ENCODE measurements around the gene BEND4.
"Not testable (repeated sequence)": the region's sequence is repeated elsewhere in the genome, so short reads cannot be mapped to it uniquely, and the experiment has no call there.

The BEND4 gene

DNA sequence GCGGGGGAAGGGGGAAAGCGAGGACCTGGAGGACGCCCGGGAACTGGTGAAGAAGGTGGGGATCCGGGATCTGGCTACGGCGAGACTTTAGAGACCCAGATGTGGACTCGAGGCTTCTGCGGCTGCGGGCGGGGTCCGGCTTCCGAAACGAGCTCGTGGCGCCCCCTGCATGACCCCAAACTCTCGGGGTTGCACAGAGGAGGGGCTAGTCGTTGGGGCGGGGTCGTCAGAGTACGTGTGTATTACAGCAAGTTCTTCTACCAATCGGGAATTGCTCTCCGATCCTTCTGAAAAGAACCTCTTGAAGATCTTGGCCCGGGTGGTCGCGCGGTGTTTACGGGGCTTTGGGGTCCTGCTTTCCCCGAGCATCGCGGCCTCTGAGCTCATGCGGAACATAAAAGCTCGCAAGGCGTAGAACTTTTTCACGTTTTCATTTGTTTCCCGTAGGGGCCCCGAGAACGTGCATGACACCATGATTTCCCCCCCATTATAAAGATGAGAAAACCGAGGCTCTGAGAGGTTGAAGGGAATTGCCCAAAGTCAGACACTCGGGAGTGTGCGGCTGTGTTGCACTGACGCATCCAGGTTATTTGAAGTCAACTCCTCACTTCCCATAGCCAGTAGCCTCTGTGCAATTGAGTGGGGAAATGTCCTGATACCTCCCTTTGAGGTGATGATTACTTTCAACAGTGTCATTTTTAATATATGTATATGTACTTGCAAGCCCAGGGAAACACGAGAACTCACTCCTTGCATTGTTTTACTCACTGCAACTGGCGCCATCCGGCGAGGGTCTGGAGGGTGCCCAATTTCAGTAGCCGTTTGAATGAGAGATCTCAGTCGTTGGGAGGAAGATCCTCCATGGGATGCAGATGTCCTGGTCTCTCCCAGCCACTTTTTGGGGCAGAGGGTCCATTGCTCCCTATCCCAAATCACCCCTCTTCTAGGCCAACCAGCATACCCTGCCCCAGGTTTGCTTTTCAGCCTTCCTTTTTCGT, at the start of gene BEND4:
Gene BEND4 (minus strand): TSS at position 149 of the 998 bp plus-strand sequence. CDS start 512 bp downstream, outside the sequence.
- TF ChIP-seq, protein P1, sequence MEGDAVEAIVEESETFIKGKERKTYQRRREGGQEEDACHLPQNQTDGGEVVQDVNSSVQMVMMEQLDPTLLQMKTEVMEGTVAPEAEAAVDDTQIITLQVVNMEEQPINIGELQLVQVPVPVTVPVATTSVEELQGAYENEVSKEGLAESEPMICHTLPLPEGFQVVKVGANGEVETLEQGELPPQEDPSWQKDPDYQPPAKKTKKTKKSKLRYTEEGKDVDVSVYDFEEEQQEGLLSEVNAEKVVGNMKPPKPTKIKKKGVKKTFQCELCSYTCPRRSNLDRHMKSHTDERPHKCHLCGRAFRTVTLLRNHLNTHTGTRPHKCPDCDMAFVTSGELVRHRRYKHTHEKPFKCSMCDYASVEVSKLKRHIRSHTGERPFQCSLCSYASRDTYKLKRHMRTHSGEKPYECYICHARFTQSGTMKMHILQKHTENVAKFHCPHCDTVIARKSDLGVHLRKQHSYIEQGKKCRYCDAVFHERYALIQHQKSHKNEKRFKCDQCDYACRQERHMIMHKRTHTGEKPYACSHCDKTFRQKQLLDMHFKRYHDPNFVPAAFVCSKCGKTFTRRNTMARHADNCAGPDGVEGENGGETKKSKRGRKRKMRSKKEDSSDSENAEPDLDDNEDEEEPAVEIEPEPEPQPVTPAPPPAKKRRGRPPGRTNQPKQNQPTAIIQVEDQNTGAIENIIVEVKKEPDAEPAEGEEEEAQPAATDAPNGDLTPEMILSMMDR (IDR thresholded peaks at IDR 0.05; ENCODE audit: low read depth, low read length, missing control alignments), result no peak
- Histone ChIP-seq H3K36me3 (replicated peaks) (no peaks in the 10 kb centered on the region), H3K4me3 (ENCODE audit: low read depth, low read length) (peak within 1 kb of the TSS; percentile 34), H3K27me3 (replicated peaks) (peaks cover 46% of the 10 kb centered on the region), H3K27ac (no peak within 1 kb of the TSS)
- DNase-seq, result no peak
- in situ Hi-C loops (cut with HindIII; ENCODE audit: low pct_ligation_motif_present, low sequenced_read_pairs), result no loop called here

DNA sequence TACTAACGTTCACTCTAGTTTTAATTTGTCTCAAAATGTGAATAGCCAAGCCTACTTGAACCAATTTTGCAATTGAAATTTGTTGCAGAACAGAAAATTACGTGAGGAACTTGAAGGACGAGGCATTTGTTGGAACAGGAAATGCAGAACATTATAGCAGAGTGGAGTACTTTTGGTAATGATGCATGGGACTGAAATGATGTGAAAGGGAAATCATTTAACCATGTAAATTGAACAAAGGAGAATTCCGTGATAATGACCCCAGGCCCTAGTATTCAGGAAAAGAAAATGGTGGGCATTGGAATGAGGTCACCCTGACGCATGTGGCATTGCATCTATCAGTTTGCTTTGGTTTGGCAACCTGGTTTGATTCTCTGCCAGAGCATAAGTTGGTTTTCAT, 44.9 kb upstream of the BEND4 start:
- Histone ChIP-seq H3K36me3 (replicated peaks) (no peaks in the 10 kb centered on the region), H3K27ac (no peak overlapping the region), H3K4me3 (ENCODE audit: low read depth, low read length) (no peak overlapping the region), H3K27me3 (replicated peaks) (no peaks in the 10 kb centered on the region)
- TF ChIP-seq, protein P1 (IDR thresholded peaks at IDR 0.05; ENCODE audit: low read depth, low read length, missing control alignments), result no peak
- no peak for DNase-seq
- in situ Hi-C loops (cut with HindIII; ENCODE audit: low pct_ligation_motif_present, low sequenced_read_pairs), result no loop called here

DNA sequence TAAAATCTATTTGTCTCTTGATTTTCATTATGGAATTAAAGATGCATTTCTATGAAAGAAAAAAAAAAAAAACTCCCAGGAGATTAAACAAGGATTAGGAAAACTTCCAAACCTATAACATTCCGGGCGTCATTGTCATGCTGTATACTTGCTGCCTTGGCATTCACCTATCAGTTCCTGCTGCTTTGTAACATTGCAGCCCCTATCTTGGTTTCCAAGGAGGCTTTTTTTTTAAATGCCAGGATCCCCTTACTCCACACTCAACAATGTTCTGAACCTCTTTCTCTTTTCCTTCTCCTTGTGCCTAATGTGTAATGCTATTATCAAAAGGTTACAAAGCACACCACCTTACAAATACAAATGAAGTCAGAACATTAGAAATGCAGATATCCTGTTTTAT, 20.5 kb upstream of the BEND4 start:
- H3K27ac ChIP-seq, result no peak overlapping the region
- DNase-seq, result no peak
- no peaks in the 10 kb centered on the region for H3K36me3 ChIP-seq (replicated peaks)
- in situ Hi-C loops (cut with HindIII; ENCODE audit: low pct_ligation_motif_present, low sequenced_read_pairs), result no loop called here
- H3K27me3 ChIP-seq (replicated peaks), result no peaks in the 10 kb centered on the region
- no peak overlapping the region for H3K4me3 ChIP-seq (ENCODE audit: low read depth, low read length)
- TF ChIP-seq, protein P1 (IDR thresholded peaks at IDR 0.05; ENCODE audit: low read depth, low read length, missing control alignments), result no peak

DNA sequence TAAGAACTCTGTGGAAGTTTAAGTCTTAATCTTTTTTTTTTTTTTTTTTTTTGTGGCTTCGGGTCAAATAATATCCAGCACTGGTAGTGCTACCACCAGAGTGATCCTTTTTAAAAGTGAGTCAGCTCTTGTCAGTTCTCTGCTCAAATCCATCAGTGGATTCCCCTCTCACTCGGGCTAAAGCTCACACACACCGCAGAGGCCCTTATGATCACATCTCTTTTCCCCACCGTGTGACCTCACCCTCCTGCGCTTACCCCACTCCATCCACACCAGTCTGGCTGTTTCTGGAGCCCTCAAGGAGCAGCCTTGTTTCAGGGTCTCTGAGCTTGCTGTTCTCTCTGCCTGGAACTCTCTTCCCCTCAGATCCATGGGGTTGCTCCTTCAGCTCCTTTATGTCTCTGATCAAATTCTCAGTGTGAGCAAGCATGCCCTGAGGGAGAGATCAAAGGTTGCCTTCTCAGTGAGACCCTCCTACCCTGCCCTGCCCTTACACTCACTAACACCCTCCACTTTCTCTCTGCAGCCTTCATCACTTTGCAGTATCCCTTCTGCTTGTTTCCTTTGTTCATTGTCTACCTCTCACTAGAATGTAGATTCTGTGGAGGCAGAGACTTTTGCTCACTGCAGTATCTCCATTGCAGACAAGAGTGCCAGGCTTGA, 19.8 kb upstream of the BEND4 start:
- H3K27me3 ChIP-seq (replicated peaks), result no peaks in the 10 kb centered on the region
- no peaks in the 10 kb centered on the region for H3K36me3 ChIP-seq (replicated peaks)
- no peak overlapping the region for H3K4me3 ChIP-seq (ENCODE audit: low read depth, low read length)
- TF ChIP-seq, protein P1 (IDR thresholded peaks at IDR 0.05; ENCODE audit: low read depth, low read length, missing control alignments), result no peak
- no peak for DNase-seq
- H3K27ac ChIP-seq, result no peak overlapping the region
- in situ Hi-C loops (cut with HindIII; ENCODE audit: low pct_ligation_motif_present, low sequenced_read_pairs), result no loop called here

DNA sequence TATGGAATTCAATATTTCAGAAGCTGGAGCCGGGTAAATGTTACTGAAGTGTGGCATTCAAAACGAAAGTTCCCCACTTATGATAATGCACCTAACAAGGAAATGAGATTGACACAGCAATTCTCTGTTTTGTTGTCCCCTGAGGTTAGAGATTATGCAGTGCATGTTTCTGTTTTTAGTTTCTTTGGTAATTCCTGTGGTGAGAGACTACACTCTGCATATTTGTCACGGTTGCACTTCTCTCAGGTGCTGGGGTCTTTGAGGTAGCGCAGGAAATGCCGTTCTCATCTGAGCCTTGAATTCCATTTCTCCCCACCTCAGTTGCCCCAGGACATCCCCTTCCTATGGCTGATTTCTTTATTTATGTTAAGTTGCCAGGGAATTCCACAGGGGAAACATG, 15.3 kb upstream of the BEND4 start:
- no peaks in the 10 kb centered on the region for H3K36me3 ChIP-seq (replicated peaks)
- no peak overlapping the region for H3K27ac ChIP-seq
- DNase-seq, result no peak
- in situ Hi-C loops (cut with HindIII; ENCODE audit: low pct_ligation_motif_present, low sequenced_read_pairs), result no loop called here
- no peak overlapping the region for H3K4me3 ChIP-seq (ENCODE audit: low read depth, low read length)
- H3K27me3 ChIP-seq (replicated peaks), result no peaks in the 10 kb centered on the region
- TF ChIP-seq, protein P1 (IDR thresholded peaks at IDR 0.05; ENCODE audit: low read depth, low read length, missing control alignments), result no peak

DNA sequence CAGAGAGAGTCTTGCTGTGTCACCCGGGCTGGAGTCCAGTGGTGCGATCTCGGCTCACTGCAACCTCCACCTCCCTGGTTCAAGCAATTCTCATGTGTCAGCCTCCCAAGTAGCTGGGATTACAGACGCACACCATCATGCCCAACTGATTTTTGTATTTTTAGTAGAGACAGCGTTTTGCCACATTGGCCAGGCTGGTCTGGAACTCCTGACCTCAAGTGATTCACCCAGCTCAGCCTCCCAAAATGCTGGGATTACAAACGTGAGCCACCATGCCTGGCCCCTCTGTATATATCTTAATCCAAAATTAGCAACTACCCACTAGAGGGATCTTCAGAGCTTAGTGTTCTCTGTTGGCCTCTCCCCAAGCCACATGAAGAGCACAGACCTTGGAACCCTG, 13.7 kb upstream of the BEND4 start:
- not testable (repeated sequence) for DNase-seq

More for the DNA sequence above, 13.7 kb upstream of the BEND4 start:
- H3K36me3 ChIP-seq (replicated peaks); H3K4me3 ChIP-seq (ENCODE audit: low read depth, low read length); H3K27ac ChIP-seq; H3K27me3 ChIP-seq (replicated peaks); in situ Hi-C loops (cut with HindIII; ENCODE audit: low pct_ligation_motif_present, low sequenced_read_pairs): not testable (repeated sequence)
